NT2/D1 (cell line): Measurements from ENCODE around the gene GLOD4.

ENCODE experiments used
- SUZ12 ChIP-seq: IDR thresholded peaks from 2 replicates; pipeline ENCODE4 v1.6.1; 2011; ENCODE audit not compliant: insufficient read length, insufficient read depth; ENCODE audit errors: extremely low read depth
- YY1 ChIP-seq: IDR thresholded peaks from 2 replicates; pipeline ENCODE4 v1.6.1; 2011; ENCODE audit not compliant: insufficient read length, insufficient read depth
- ZNF274 ChIP-seq: IDR thresholded peaks from 2 replicates; pipeline ENCODE4 v1.6.1; 2011; ENCODE audit warnings: mild to moderate bottlenecking, low read depth, low read length

DNA sequence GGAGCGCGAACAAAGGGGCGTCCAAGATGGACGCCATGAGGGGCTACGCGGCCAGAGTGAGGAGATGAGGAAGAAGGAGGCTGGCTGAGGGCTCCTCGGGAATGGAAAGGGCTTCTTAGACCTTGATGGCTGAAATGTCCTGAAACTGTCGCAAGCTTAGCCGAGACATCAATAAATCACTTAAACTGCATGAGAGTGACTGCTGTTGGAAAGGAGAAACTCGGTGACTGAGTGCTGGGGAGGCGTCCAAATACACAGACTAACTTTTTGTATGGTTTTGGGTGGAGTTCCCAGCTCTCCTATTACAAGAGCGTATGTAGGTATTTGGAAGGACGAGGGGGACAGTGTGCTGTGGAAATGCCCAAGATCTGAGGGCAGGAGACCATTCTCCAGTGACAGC lies 28.7 kb downstream of the GLOD4 start:
- TF ChIP-seq YY1 (no peak), SUZ12 (no peak), ZNF274 (no peak)
